Adrenal gland (tissue), 12 donors: ENCODE data around the gene C8B. TPM values are rescaled to one million over a fixed set of nuclear protein-coding genes. Genes with fewer than 3 reads are reported as not detected.

Experiments used
- DNase-seq, 7 donors: peaks; one replicate each; pipeline ENCODE4 v3.0.0-alpha.2; 2019 to 2020
- H3K27ac ChIP-seq, 5 donors: fragments of 200-600 bp; sonication (generic) in 4 of 5; 1 replicate in 3 of 5; 2 replicates in 2 of 5; pipeline versions ENCODE4 v1.5.1 to v1.8.0; 2016 to 2020; ENCODE audit warnings: mild to moderate bottlenecking in 1 of 5
- H3K27me3 ChIP-seq: fragments of 200-600 bp; 2 replicates; pipeline ENCODE4 v1.8.0; 2021
- H3K36me3 ChIP-seq, 2 donors: fragments of 200-600 bp; replicated peaks in 1 of 2; 1 replicate in 1 of 2; 2 replicates in 1 of 2; pipeline versions ENCODE4 v1.5.1 to v1.8.0; 2018 to 2022
- H3K4me1 ChIP-seq, 2 donors: fragments of 200-600 bp; replicated peaks in 1 of 2; 1 replicate in 1 of 2; 2 replicates in 1 of 2; pipeline versions ENCODE4 v1.5.1 to v1.8.0; 2018 to 2021
- H3K4me3 ChIP-seq, 4 donors: fragments of 200-600 bp; sonication (generic) in 3 of 4; one replicate each; pipeline ENCODE4 v1.5.1; 2016 to 2018
- H3K9me3 ChIP-seq, 3 donors: fragments of 200-600 bp; sonication (generic) in 1 of 3; replicated peaks in 1 of 3; 1 replicate in 2 of 3; 2 replicates in 1 of 3; pipeline versions ENCODE4 v1.5.1 to v1.8.0; 2016 to 2021
- POLR2A ChIP-seq, 2 donors: fragments of 450-650 bp; IDR thresholded peaks; one replicate each; pipeline ENCODE4 v1.6.1; 2017; ENCODE audit warnings: antibody characterized with exemption in 2 of 2, mild to moderate bottlenecking in 2 of 2, moderate library complexity in 1 of 2
- WGBS, 4 donors: extraction: QIAGEN DNeasy Blood & Tissue Kit in 2 of 4; methylation state at CpG; one replicate each; pipeline versions ENCODE4 v1.1.5 to v1.1.7; 2013 to 2017; 5-methylcytosine and 5-hydroxymethylcytosine counted together
- intact Hi-C, 2 donors: fragments of 100-400 bp; cut with DNase I; formaldehyde crosslinking; loops; one replicate each; pipeline versions ENCODE4 v1.14.1 to v1.15.0; 2022 to 2023
- polyA plus RNA-seq, 3 donors: library from polyadenylated mRNA; stranded (reverse); fragments of 200-250 nt in 2 of 3; fragments of 350-450 nt in 1 of 3; fragmentation: Illumina TruSeq in 1 of 3; extraction: RNeasy Lipid Tissue Mini Kit (QIAGEN cat#74804) in 1 of 3; gene quantifications; one replicate each; pipeline ENCODE4 v1.2.3, GENCODE V29; 2013 to 2014
- total RNA-seq, 9 donors: library from RNA; depleted of rRNA in 4 of 9; stranded (reverse); fragments of >200 nt in 4 of 9; fragments of 120-200 nt in 1 of 9; fragmentation: NEBNext Ultra II Directional in 1 of 9; extraction: Animal tissue kit (Norgen Biotek cat#: 25700) in 1 of 9; gene quantifications; one replicate each; pipeline versions ENCODE4 v1.1.0 to v1.2.4, GENCODE V29; 2013 to 2023
- TF ChIP-seq, protein P1 (sequence below), 6 experiments: fragments of 450-650 bp in 4 of 6; fragments of 200-600 bp in 2 of 6; sonication (generic) in 1 of 6; IDR thresholded peaks; 1 replicate in 5 of 6; 2 replicates in 1 of 6; pipeline versions ENCODE4 v1.5.1 to v1.8.0; 2016 to 2021; ENCODE audit warnings: antibody characterized with exemption in 6 of 6, mild to moderate bottlenecking in 2 of 6, moderate library complexity in 1 of 6
- donor health status: healthy with polysubstance abuse.
- donor health status: Bipolar disorder and iron deficiency.
- donor health status: DM: yes; HTN: yes; CAD: no.
- donor health status: DM: no; HTN: no; CAD: no.
- donor health status: DM: no; HTN: no; CAD: no.
- donor health status: DM: yes; HTN: yes; CAD: no.

The C8B gene
- total and polyA plus RNA-seq, 12 donors = 0.03 TPM; not detected in 11

DNA sequence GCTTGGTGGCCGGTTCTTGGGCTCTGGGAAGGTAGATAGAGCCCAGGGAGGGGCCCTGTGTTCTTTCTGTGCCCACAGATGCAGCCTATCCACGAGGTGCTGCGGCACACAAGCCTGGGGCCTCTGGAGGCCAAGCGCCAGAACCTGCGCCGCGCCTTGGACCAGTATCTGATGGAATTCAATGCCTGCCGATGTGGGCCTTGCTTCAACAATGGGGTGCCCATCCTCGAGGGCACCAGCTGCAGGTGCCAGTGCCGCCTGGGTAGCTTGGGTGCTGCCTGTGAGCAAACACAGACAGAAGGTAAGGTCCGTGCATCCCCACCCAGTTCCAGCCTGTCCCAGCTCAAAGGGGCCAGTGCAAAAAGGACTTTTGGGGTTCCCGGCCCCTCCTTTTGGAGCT lies 53.5 kb downstream of the C8B start:
- no peak for TF ChIP-seq POLR2A (IDR thresholded peaks at IDR 0.05)
- TF ChIP-seq, protein P1, sequence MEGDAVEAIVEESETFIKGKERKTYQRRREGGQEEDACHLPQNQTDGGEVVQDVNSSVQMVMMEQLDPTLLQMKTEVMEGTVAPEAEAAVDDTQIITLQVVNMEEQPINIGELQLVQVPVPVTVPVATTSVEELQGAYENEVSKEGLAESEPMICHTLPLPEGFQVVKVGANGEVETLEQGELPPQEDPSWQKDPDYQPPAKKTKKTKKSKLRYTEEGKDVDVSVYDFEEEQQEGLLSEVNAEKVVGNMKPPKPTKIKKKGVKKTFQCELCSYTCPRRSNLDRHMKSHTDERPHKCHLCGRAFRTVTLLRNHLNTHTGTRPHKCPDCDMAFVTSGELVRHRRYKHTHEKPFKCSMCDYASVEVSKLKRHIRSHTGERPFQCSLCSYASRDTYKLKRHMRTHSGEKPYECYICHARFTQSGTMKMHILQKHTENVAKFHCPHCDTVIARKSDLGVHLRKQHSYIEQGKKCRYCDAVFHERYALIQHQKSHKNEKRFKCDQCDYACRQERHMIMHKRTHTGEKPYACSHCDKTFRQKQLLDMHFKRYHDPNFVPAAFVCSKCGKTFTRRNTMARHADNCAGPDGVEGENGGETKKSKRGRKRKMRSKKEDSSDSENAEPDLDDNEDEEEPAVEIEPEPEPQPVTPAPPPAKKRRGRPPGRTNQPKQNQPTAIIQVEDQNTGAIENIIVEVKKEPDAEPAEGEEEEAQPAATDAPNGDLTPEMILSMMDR (IDR thresholded peaks at IDR 0.05) = no peak
- Histone ChIP-seq H3K36me3 (no peaks in the 10 kb centered on the region), H3K9me3 (no peaks in the 10 kb centered on the region), H3K4me3 (no peak overlapping the region), H3K4me1 (no peaks in the 10 kb centered on the region), H3K27me3 (no peaks in the 10 kb centered on the region), H3K27ac (no peak overlapping the region)
- intact Hi-C loops = no loop called here
- no peak for DNase-seq
- WGBS, 4 donors = 77 to 86% (median 81%) methylated on average over 9 to 12 of the region's 12 CpGs

DNA sequence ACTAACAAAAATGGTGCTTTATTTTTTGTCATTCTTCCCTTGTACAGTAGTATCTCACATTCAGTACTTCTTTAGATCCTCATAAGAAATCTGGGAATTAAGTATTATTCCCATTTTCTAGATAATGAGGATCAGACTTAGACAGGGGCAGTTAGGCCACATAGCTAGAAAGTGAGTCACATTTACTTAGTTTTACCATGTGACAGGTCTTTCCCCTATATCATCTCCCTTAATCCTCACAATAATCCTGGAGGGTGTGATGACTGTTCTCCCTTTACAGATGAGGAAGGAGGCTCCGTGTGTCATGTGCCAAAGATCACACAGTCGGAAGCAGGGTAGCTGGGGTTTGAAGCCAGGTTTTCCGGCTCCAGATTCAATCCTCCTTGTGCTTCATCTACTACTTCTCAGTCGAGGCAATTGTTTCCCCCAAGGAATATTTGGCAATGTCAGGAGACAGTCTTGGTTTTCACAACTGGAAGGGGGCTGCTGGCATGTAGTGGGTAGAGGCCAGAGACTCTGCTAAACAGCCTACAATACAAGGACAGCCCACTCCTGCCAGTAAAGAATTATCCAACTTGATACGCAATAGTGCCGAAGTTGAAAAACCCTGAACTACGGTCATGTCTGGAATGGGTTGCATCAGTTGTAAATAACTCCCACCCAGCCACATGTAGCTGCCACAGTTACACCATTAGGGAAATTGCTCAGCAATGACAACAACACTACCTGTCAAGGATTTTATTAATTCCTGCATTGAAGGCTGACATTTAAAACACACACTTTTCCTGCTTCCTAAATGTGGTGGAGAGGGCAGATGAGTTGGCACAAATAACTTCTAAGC lies 54.5 kb downstream of the C8B start:
- Histone ChIP-seq H3K27ac (no peak overlapping the region), H3K4me1 (no peaks in the 10 kb centered on the region), H3K36me3 (no peaks in the 10 kb centered on the region), H3K4me3 (no peak overlapping the region), H3K27me3 (no peaks in the 10 kb centered on the region), H3K9me3 (no peaks in the 10 kb centered on the region)
- no peak for DNase-seq
- intact Hi-C loops = no loop called here
- no peak for TF ChIP-seq POLR2A (IDR thresholded peaks at IDR 0.05)
- TF ChIP-seq, protein P1 (IDR thresholded peaks at IDR 0.05) = no peak
- 78 to 82% (median 79%) methylated on average over 7 of the region's 7 CpGs for WGBS, 4 donors

DNA sequence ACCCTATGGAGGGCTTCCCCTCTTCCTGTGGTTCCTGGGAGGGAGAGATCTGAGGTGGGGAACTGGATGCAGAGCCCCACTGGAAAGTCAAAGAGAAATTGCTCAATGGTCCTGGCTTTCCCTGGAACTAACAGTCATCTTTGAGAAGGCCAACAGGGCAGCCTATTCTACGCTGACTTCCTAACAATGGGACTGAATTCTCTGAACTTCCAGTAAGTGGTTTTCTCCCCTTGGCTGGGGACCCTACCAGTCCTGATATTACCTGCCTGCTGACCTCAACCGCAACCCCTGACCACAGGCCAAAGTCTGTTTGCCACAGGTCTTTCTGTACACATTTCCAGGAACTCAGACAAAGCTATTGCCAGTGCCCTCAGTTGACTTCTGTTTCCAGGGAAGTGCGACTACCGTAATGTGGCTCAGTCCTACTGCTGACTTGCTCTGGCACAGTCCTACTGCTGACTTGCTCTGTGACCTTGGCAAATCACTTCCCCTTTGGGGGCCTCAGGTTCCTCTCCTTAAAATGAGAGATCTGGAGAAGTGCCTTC lies 55.3 kb downstream of the C8B start:
- Histone ChIP-seq H3K4me3 (no peak overlapping the region), H3K4me1 (no peaks in the 10 kb centered on the region), H3K27me3 (no peaks in the 10 kb centered on the region), H3K27ac (no peak overlapping the region), H3K36me3 (no peaks in the 10 kb centered on the region), H3K9me3 (no peaks in the 10 kb centered on the region)
- 76 to 88% (median 82%) methylated on average over 4 of the region's 4 CpGs for WGBS, 4 donors
- intact Hi-C loops = no loop called here
- TF ChIP-seq POLR2A (IDR thresholded peaks at IDR 0.05) = no peak
- TF ChIP-seq, protein P1 (IDR thresholded peaks at IDR 0.05) = no peak
- DNase-seq = peak in 4 of 7 donors; percentile 17 to 23 (median 18)

DNA sequence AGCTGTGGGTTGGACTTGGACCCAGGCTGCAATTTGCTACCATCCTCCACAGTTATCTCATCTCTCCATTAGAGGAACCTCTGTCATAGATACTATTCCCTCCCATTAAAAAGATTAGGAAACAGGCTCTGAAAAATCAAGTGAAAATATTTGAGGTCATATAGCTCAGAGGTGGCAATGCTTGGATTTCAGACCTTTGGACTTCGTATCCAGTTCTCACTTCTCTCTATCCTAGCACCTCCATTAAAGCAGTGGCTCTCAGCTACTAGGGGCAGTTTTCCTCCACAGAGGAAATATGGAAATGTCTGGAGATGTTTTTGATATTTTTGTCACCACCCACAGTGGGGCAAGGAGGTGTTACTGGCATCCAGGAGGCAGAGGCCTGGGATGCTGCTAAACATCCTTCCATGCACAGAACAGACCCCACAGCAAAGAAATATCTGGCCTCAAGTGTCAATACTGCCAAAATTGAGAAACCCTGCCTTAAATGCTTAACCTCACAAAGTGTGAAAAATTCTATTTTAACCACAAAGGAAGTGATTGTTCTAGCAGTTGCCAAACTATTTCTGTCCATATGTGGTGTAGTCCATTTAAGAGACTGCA lies 57.1 kb downstream of the C8B start:
- no peak for DNase-seq
- no peak for TF ChIP-seq POLR2A (IDR thresholded peaks at IDR 0.05)
- TF ChIP-seq, protein P1 (IDR thresholded peaks at IDR 0.05) = no peak
- intact Hi-C loops = no loop called here
- Histone ChIP-seq H3K4me1 (no peaks in the 10 kb centered on the region), H3K36me3 (no peaks in the 10 kb centered on the region), H3K27ac (no peak overlapping the region), H3K4me3 (no peak overlapping the region), H3K27me3 (no peaks in the 10 kb centered on the region), H3K9me3 (no peaks in the 10 kb centered on the region)
- 63 to 89% (median 75%) methylated on average over 1 of the region's 1 CpG for WGBS, 4 donors
